ENCODE measurements around the gene FIBCD1. TPM values are rescaled to one million over a fixed set of nuclear protein-coding genes. Genes with fewer than 3 reads are reported as not detected.
"Not testable (repeated sequence)": the region's sequence is repeated elsewhere in the genome, so short reads cannot be mapped to it uniquely, and the experiment has no call there.

The FIBCD1 gene
- total RNA-seq, 1 donor from 2014 or later, result not detected

- Mint-ChIP-seq H3K9me3 (no peaks in the 10 kb centered on the region), H3K27me3 (no peaks in the 10 kb centered on the region), H3K36me3 (ENCODE audit: low read depth) (no peaks in the 10 kb centered on the region), H3K4me1 (no peaks in the 10 kb centered on the region), H3K4me3 (no peak overlapping the region), H3K27ac (no peak overlapping the region)
- no peak for DNase-seq
- intact Hi-C loops (cut with micrococcal nuclease), result no loop called here
These were observed 26.0 kb downstream of the FIBCD1 start for GRCh38 chr9:130912932-130913598.

DNA sequence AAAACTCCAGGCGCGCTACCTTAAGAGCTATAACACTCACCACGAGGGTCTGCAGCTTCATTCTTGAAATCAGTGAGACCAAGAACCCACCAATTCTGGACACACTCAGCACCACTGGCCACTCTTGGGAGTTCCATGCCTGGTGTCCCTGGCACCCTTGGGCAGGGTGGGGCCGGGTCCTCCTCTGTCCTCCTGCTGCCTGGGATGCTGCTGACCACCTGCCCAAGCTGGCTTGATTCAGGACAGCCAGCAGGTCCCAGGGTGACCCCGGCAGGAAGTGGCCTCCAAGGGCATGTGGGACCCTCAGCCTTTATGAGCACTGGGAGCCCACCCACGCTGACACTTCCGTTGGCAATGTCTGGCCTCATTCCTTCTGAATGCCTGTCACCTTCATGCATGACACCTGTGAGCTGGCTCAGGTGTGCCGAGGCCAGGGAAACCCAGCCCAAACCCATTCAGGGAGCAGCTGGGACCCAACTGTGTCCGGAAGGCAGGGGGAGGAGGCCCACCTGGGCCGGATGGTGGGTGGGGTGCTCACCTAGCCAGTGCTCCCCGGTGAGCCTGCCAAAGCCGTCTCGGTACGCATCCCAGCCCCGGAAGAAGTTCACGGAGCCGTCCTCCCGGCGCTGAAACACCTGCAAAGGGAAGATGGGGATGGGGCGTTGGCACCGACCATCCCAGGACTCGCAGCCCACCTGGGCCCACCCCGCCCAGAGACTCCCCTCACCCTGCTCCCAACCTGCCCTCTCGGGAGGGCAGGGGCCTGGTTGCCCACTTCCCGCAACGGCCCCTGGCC lies 27.6 kb downstream of the FIBCD1 start:
- Mint-ChIP-seq H3K4me1 (no peaks in the 10 kb centered on the region), H3K27me3 (peaks cover 2% of the 10 kb centered on the region), H3K27ac (no peak overlapping the region), H3K36me3 (ENCODE audit: low read depth) (no peaks in the 10 kb centered on the region), H3K9me3 (no peaks in the 10 kb centered on the region), H3K4me3 (no peak overlapping the region)
- intact Hi-C loops (cut with micrococcal nuclease), result no loop called here
- DNase-seq, result no peak

DNA sequence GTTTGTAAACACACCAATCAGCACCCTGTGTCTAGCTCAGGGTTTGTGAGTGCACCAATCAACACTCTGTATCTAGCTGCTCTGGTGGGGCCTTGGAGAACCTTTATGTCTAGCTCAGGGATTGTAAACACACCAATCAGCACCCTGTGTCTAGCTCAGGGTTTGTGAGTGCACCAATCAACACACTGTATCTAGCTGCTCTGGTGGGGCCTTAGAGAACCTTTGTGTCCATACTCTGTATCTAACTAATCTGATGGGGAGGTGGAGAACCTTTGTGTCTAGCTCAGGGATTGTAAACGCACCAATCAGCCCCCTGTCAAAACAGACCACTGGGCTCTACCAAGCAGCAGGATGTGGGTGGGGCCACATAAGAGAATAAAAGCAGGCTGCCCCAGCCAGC lies 28.4 kb downstream of the FIBCD1 start:
- H3K36me3 Mint-ChIP-seq (ENCODE audit: low read depth); intact Hi-C loops (cut with micrococcal nuclease); H3K27ac Mint-ChIP-seq; DNase-seq; H3K4me1 Mint-ChIP-seq; H3K4me3 Mint-ChIP-seq; H3K9me3 Mint-ChIP-seq; H3K27me3 Mint-ChIP-seq: not testable (repeated sequence)

DNA sequence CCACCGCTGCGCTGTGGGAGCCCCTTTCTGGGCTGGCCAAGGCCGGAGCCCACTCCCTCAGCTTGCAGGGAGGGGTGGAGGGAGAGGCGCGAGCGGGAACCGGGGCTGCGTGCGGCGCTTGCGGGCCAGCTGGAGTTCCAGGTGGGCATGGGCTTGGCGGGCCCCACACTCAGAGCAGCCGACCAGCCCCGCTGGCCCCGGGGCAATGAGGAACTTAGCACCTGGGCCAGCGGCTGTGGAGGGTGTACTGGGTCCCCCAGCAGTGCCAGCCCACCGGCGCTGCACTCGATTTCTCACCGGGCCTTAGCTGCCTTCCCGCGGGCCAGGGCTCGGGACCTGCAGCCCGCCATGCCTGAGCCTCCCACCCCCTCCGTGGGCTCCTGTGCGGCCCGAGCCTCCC lies 29.0 kb downstream of the FIBCD1 start:
- H3K4me3 Mint-ChIP-seq; H3K27ac Mint-ChIP-seq; DNase-seq; H3K36me3 Mint-ChIP-seq (ENCODE audit: low read depth); H3K4me1 Mint-ChIP-seq; intact Hi-C loops (cut with micrococcal nuclease); H3K27me3 Mint-ChIP-seq; H3K9me3 Mint-ChIP-seq: not testable (repeated sequence)

DNA sequence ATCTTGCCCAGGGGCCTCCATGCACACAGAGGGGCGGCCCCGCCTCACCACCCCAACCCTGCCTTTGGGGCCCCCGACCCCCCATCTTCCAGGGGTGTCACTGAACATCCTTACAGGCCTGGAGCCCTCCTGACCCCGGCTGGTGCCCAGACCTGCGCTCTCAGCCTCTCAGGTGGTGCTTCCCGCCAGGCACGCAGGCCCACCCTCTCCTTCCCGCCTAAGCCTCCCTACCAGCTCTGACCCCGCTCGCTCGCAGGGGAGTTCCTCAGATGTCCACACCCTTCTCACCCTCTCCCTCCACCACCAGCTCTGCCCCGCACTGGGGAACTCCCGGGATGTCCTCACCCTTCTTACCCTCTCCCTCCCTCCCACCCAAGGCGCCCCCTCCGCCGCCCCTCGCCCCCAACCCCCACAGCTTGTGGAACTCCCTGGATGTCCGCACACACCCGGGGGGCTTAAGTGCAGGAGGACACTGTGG lies 30.1 kb downstream of the FIBCD1 start:
- no peak for DNase-seq
- Mint-ChIP-seq H3K4me1 (no peaks in the 10 kb centered on the region), H3K36me3 (ENCODE audit: low read depth) (no peaks in the 10 kb centered on the region), H3K4me3 (no peak overlapping the region), H3K9me3 (no peaks in the 10 kb centered on the region), H3K27ac (no peak overlapping the region), H3K27me3 (peaks cover 2% of the 10 kb centered on the region)
- intact Hi-C loops (cut with micrococcal nuclease), result no loop called here

GRCh38 chr9:130908146-130908877 lies 30.7 kb downstream of the FIBCD1 start:
- intact Hi-C loops (cut with micrococcal nuclease), result no loop called here
- Mint-ChIP-seq H3K4me1 (no peaks in the 10 kb centered on the region), H3K27ac (no peak overlapping the region), H3K36me3 (ENCODE audit: low read depth) (no peaks in the 10 kb centered on the region), H3K27me3 (peaks cover 2% of the 10 kb centered on the region), H3K4me3 (no peak overlapping the region), H3K9me3 (no peaks in the 10 kb centered on the region)
- DNase-seq, result no peak

GRCh38 chr9:130906735-130907416 lies 32.2 kb downstream of the FIBCD1 start:
- Mint-ChIP-seq H3K9me3 (no peaks in the 10 kb centered on the region), H3K27me3 (peaks cover 2% of the 10 kb centered on the region), H3K4me3 (no peak overlapping the region), H3K27ac (no peak overlapping the region), H3K36me3 (ENCODE audit: low read depth) (no peaks in the 10 kb centered on the region), H3K4me1 (no peaks in the 10 kb centered on the region)
- DNase-seq, result no peak
- intact Hi-C loops (cut with micrococcal nuclease), result no loop called here

- H3K9me3 Mint-ChIP-seq, result no peaks in the 10 kb centered on the region
- peaks cover 2% of the 10 kb centered on the region for H3K27me3 Mint-ChIP-seq
- no peak for DNase-seq
- intact Hi-C loops (cut with micrococcal nuclease), result no loop called here
- H3K4me3 Mint-ChIP-seq, result no peak overlapping the region
- H3K4me1 Mint-ChIP-seq, result no peaks in the 10 kb centered on the region
- no peak overlapping the region for H3K27ac Mint-ChIP-seq
- H3K36me3 Mint-ChIP-seq (ENCODE audit: low read depth), result no peaks in the 10 kb centered on the region
These were observed 32.9 kb downstream of the FIBCD1 start for GRCh38 chr9:130905902-130906734.

- peaks cover 2% of the 10 kb centered on the region for H3K27me3 Mint-ChIP-seq
These were observed 33.7 kb downstream of the FIBCD1 start for GRCh38 chr9:130905125-130905901.

DNA sequence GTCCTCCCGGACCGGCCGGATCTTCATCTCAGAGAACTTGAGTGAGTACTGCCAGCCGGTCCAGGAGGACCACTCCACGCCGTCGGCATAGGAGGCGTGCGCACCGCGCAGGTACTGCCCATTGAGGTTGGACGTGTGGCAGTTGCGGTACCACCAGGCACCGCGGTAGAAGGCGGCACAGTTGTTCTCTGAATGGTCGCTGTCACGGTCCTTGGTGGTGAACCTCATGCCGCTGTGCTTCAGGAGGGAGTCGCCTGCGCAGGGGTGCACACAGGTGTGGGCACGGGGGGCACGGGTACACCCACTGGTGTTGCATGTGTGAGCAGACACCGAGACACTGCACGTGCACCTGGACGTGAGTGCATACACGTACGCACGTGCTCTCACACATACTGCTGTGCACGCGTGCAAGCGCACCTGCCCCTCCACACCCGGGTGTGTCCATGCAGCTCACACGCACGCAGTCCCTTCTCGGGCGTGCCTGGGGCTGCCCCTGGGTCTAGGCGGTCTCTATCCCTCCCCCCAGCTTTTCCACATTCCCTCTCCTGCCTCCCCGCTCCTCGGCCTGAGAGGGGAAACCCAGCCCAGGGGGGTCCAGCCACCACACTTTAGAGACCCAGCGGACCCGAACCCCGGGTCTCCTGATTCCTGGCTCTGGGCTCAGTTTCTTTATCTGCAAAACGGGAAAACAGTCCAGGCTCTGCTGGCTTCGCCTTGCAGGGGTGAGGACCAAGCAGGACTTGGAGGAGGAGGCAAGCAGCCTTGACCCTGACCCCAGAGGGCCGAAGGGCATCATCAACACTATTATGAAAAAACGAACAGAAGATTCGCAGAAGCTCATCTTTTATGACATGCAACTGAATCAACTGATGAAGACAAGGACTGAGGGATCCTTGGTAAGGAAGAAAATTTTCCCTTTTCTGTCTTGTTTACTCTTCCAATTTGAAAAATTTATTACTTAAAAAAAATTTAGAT lies 34.7 kb downstream of the FIBCD1 start:
- Mint-ChIP-seq H3K9me3 (no peaks in the 10 kb centered on the region), H3K4me3 (no peak overlapping the region), H3K27me3 (peaks cover 2% of the 10 kb centered on the region), H3K4me1 (no peaks in the 10 kb centered on the region), H3K27ac (no peak overlapping the region), H3K36me3 (ENCODE audit: low read depth) (no peaks in the 10 kb centered on the region)
- intact Hi-C loops (cut with micrococcal nuclease), result no loop called here
- no peak for DNase-seq

More at GRCh38 chr9:130905125-130905901, 33.7 kb downstream of the FIBCD1 start:
- intact Hi-C loops (cut with micrococcal nuclease), result no loop called here
- Mint-ChIP-seq H3K9me3 (no peaks in the 10 kb centered on the region), H3K36me3 (ENCODE audit: low read depth) (no peaks in the 10 kb centered on the region), H3K27ac (no peak overlapping the region), H3K4me3 (no peak overlapping the region), H3K4me1 (no peaks in the 10 kb centered on the region)
- no peak for DNase-seq

DNA sequence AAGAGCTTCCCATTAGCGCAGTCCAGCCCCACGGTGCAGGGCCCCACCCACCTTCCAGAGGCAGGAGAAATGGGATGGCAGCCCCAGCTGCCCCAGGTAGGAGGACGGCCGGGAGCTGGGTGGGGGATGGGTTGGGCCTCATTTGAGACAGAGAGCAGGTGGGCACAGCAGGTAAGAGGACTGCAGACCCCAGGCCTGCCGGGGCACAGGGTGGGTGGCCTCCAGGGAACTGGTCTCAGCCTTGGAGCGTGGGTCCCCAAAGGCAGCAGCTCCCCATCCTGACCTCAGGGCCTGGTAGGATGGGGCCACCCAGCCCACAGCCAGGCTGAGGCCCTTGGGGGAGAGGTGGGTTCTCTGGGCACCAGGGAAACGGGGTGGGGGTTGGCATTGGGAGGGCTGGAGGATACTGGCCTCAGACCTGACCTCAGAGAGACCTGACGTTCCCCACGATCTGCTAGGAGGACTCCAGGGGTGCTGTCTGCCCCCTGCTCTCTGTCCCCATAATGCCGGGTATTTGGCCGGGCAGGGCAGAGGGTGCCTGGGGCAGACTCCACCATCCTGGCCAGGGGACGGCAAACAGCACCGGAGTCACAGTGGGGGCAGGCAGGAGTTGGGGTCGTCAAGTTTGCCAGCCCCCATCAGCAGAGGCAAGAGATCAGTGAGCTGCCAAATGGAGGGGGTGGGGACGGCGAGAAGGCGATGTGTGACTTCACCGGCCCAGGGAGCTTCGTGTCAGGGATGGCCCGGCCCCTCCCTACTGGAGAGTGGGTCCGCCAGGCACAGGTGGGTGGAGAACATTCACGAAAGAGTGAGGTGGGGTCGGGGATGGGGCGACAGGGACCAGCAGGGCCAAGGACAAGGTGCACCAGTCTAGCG lies 35.6 kb downstream of the FIBCD1 start:
- Mint-ChIP-seq H3K4me1 (no peaks in the 10 kb centered on the region), H3K36me3 (ENCODE audit: low read depth) (no peaks in the 10 kb centered on the region), H3K4me3 (no peak overlapping the region), H3K27me3 (peaks cover 2% of the 10 kb centered on the region), H3K27ac (no peak overlapping the region), H3K9me3 (no peaks in the 10 kb centered on the region)
- intact Hi-C loops (cut with micrococcal nuclease), result no loop called here
- no peak for DNase-seq

Measured in activated CD4-positive, alpha-beta T cell treated with anti-CD3 and anti-CD28 coated beads, Interleukin-2, amount 10 ng/mL, durations not matched to agents 24 days and 14 days (primary cell).